A673 (cell line): Measurements from ENCODE around the gene NUP50.

Experiments used
- CTCF ChIP-seq: fragments of 300-800, 200-600 bp; sonication (generic); conservative IDR thresholded peaks from 2 replicates; pipeline ENCODE4 v1.5.1; 2017; ENCODE audit warnings: low read depth, mild to moderate bottlenecking, antibody characterized with exemption, low read length, moderate library complexity, mixed read lengths
- EZH2 ChIP-seq: fragments of 200-600 bp; sonication (generic); IDR thresholded peaks from 2 replicates; pipeline ENCODE4 v1.6.1; 2017; ENCODE audit warnings: borderline replicate concordance, low read depth, mild to moderate bottlenecking, mixed read lengths, antibody characterized with exemption, low read length; ENCODE audit not compliant: poor library complexity, severe bottlenecking

GRCh38 chr22:45210991-45211390, 47.3 kb downstream of the NUP50 start:
- TF ChIP-seq CTCF (no peak), EZH2 (no peak)
